GM12801 (cell line): ENCODE measurements around the gene ITGA2B.

ENCODE experiments used
- CTCF ChIP-seq: IDR thresholded peaks from one replicate; pipeline ENCODE4 v1.5.1; 2011; ENCODE audit warnings: control low read depth; ENCODE audit not compliant: insufficient read length; ENCODE audit errors: extremely low read depth

The ITGA2B gene

GRCh38 chr17:44389281-44389680 lies at the start of gene ITGA2B:
Gene ITGA2B (minus strand): TSS chr17:44389649. CDS start chr17:44389473, 176 bp downstream.
- TF ChIP-seq CTCF = no peak

- no peak for TF ChIP-seq CTCF
Observed at GRCh38 chr17:44439168-44439567, 49.7 kb upstream of the ITGA2B start.

- no peak for TF ChIP-seq CTCF
Observed at GRCh38 chr17:44438636-44439035, 49.2 kb upstream of the ITGA2B start.

GRCh38 chr17:44436336-44436735 lies 46.9 kb upstream of the ITGA2B start:
- no peak for TF ChIP-seq CTCF

GRCh38 chr17:44432254-44433157 lies 43.1 kb upstream of the ITGA2B start:
- no peak for TF ChIP-seq CTCF

GRCh38 chr17:44424828-44425461 lies 35.5 kb upstream of the ITGA2B start:
- TF ChIP-seq CTCF = no peak

- TF ChIP-seq CTCF = no peak
Observed at GRCh38 chr17:44417553-44417952, 28.1 kb upstream of the ITGA2B start.
